GM21360 (cell line): Measurements from ENCODE around the gene GPBAR1.

Experiments
- ATAC-seq: cut with Tn5 transposase; IDR thresholded peaks from one replicate; pipeline ENCODE4 v1.9.1; 2021; ENCODE audit warnings: mild to moderate bottlenecking, moderate library complexity; ENCODE audit not compliant: unreplicated experiment

Gene GPBAR1, protein sequence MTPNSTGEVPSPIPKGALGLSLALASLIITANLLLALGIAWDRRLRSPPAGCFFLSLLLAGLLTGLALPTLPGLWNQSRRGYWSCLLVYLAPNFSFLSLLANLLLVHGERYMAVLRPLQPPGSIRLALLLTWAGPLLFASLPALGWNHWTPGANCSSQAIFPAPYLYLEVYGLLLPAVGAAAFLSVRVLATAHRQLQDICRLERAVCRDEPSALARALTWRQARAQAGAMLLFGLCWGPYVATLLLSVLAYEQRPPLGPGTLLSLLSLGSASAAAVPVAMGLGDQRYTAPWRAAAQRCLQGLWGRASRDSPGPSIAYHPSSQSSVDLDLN

DNA sequence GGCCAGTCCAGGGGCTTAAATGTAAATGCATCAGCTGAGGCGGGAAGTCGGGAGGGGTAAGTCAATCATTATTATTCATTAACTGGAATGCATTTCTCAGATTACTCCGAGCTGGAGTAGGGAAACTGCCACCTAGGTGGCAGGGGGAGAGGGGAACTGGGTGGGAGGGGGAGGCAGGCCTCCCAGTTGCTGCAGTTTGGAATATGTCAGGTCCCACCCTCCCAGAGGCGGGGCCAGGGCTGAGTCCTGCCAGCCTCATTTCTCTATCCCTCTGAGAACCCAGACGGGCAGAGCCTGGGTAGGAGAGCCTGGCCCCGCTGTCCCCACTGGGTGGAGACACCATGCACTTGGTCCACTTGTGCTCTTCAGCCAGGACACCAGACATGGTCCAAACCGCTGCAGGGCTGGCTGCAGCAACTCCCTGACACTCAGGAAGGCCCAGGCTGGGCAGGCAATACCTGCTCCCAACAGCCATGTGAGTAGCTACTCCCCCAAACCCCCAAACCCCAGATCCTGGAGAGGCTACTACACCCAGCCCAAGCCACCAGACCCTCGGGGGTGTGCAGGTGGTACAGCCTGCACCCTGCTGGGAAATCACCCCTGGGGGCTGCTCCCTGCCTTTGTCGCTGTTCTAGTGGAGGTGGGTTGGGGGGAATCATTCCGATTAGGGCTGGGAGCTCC, at the start of gene GPBAR1:
Gene GPBAR1 (plus strand): TSS at position 274 of the 681 bp plus-strand sequence. CDS start 1,710 bp downstream, outside the sequence.
- no peak for ATAC-seq

GRCh38 chr2:218214116-218214515, 46.7 kb upstream of the GPBAR1 start:
- no peak for ATAC-seq

- no peak for ATAC-seq
Measured at GRCh38 chr2:218216336-218216673, 44.5 kb upstream of the GPBAR1 start.

DNA sequence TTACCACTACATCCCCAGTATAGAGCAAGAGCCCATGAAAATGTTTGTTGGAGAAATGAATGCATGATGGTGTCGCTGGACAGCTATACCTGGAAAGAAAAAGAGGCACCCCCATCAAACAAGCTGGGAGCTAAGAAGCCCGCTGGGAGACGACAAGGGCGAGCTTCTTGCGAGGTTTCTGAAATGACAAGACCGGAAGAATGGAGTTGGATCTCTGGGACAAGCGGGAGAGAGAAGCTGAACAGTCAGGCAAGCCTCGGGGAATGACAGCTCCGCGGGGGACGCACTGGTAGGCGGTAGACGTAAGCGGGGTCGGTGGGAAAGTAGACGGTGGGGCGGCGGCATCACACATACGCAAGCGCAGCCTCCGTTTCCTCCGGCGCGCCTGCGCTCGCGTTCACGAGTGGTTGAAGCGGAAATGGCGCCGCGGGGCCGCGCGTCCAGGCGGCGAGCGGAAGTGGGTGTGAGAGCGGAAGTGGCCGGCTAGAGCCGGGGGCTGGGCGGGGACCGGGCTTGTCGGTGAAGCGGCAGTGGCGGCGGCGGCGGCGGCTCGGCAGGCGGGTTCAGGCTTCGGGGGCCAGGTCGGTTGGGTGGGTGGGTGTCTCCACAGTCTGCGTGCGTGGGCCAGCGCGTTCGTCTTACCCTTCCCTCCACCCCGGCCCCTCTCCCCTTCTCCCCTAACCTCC, 44.0 kb upstream of the GPBAR1 start, which contains the start of gene ARPC2:
Gene ARPC2 (plus strand): TSS at position 516 of the 686 bp plus-strand sequence. CDS start 282 bp downstream, outside the sequence.
- ATAC-seq: peak; percentile 54

DNA sequence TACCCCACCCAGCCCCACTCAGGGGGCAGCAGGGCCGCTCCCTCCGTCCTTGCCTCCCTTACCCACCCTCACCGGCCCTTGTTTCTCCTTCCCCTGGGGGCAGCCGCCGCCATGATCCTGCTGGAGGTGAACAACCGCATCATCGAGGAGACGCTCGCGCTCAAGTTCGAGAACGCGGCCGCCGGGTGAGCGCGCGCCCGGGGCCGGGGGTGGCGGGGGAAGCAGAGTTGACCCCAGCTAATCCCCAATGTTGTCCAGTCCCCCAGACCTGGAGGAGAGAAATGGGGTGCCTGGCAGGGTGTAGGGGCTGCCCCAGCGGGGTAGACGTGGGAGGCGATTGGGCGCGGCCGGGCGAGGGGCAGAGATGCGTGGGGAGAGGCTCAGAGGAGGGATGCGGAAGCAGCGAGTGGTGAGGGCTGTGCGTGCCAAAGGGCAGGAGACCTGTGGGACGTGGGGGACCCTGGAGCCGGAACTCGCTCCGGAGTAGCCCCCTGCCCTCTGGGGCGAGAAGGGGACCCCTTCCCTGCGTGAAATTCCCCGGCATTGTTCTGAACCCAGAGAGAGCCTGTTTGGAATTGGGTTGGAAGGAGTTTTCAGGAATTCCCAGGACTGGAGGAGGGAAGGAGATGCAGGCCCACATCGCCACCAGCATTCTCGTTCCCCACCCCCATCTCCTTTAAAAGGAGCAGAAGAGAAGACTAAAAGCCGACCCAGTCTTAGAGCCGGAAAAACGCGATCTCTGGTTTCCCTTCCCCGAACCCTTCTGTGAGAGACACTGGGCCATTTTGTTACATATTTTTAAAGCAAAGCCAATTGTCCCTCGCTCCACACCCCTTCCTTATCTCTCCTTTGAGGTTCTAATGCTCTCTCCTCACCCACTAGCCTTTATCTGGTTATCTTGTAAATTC, 43.2 kb upstream of the GPBAR1 start:
- peak; percentile 46 for ATAC-seq

GRCh38 chr2:218218268-218219185, 42.3 kb upstream of the GPBAR1 start:
- peak; percentile 28 for ATAC-seq

DNA sequence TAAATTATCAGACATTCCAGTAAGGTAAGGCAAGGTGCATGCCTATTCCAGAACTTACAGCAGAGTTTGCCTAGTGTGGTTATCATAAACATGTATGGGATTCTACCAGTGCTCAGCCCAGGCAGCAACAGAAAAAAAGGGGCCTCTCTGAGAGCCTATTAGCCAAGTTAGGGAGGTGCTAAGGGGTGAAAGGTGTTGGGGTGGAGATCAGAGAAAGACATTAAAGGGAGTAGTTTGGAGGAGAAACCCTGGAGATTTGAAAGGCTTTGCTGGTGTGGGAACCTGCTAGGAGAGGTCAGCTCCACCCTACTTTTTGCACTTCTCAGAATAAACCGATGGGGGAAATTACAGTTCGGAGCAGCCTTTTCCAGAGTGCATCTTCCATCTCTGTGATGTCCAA, 40.9 kb upstream of the GPBAR1 start:
- ATAC-seq: no peak

DNA sequence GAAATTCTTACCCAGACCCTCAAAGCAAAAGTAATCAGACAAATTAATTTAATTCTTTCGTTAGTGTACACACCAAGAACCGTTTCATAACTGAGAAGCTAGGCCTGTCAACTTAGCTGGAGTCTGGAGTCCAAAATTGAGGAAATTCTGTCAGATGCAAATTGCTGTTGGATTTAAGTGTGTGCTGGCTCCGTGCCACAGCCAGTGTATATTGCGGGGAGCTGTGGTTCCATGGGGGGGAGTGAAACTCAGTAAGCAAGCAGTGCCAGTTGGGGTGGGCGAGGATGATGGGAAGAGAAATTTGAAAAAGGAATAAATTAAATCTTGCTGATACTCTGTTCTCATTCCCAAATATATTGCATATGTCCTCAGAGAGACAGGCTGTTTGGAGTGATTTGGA, 39.8 kb upstream of the GPBAR1 start:
- no peak for ATAC-seq

DNA sequence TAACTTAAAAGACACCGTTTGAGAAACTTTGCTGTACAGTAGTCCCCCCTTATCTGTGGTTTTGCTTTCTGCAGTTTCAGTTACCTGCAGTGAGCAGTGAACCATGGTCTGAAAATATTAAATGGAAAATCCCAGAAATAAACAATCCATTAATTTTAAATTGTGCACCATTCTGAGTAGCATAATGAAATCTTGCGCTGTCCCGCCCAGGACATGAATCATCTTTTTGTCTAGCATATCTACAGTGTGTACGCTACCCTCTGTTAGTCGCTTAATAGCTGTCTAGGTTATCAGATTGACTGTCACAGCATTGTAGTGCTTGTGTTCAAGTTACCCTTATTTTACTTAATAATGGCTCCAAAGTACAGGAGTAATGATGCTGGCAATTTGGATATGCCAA, 37.8 kb upstream of the GPBAR1 start:
- ATAC-seq: no peak

DNA sequence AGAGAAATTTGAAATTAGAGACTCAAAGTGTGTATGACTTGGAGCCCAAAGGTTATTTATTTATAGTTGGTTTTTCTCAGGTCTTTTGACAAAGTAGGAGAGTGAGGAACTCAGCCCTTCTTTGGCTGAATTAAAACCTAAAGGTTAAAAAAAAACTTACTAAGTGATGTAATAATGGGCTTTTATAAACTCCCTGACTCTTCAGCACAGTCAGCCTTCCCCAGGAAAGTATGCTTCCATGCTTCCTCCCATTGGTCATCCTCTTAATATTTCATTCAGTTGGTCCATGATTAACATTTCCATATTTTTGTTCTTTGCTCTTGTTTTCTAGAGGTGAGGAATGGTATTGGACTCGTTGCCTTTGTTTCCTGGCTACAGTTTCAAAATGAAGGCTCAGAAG, 36.6 kb upstream of the GPBAR1 start:
- no peak for ATAC-seq

DNA sequence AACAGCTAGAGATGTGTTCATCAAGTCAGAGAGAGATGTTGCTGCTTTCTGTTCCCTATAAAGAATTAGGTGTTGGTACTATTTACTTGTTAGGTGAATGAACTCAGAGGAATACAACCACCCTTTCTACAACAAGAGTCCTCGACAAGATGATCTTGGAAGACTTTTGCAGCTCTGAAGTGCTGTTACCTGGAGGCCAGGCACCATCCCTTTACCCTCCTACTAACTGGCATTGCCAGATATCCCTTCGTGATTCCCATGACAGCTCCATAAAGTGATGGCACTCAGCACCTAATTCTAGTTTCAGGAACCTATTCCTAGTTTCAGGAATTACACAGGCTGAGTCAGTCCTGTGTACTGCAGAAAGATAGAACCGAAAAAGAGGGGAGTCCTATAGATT, 33.9 kb upstream of the GPBAR1 start:
- no peak for ATAC-seq

- ATAC-seq: no peak
Measured at GRCh38 chr2:218228366-218229090, 32.3 kb upstream of the GPBAR1 start.

DNA sequence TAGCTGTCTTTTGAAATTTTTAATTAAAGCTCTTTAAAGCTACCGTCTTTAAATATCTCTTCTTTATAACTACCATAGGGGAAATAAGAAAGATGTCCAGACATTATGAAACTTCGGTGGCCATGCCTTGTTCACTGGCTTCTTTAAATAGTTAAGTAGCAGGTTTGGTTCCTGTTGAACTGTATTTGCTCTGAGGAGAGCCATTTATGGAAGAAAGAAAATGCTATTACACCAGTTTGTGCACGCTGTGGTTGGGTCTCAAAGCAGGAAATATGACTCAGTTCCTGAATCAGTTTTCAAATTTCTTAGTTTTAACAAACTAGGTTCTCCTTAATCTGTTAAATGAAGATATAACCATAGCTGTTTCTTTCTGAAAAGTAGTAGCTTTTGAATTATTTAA, 31.6 kb upstream of the GPBAR1 start:
- ATAC-seq: peak; percentile 89

DNA sequence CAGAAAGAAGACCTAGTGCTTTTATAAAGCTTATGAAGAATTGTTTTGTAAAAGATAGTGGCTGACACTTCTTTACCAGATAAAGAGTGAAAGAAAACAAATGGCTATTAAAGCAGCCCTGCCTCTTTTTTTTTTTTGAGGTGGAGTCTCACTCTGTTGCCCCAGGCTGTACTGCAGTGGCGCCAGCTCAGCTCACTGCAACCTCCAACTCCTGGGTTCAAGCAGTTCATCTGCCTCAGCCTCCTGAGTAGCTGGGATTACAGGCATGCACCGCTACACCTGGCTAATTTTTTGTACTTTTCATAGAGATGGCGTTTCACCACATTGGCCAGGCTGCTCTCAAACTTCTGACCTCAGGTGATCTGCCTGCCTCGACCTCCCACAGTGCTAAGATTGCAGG, 31.0 kb upstream of the GPBAR1 start:
- ATAC-seq: no peak

DNA sequence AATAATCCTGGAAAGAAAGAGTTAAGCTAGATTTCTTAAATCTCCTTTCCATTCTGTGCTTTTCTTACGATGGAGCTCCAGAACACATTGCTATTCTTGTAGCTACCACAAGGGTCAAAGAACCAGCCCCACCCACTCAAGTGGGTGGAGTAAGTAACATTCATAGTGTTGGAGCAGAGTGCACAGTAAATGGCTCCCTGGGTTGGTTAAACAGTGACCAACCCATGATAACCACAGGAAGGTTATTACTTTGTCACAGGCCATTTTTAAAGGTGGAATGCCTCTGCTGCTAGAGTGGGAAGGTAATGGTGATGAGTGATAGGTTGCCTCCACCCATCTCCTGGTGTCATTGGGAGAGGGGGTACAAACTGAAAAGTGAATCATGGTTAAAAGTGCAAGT, 29.9 kb upstream of the GPBAR1 start:
- no peak for ATAC-seq

- no peak for ATAC-seq
Measured at GRCh38 chr2:218233543-218233942, 27.3 kb upstream of the GPBAR1 start.

- no peak for ATAC-seq
Measured at GRCh38 chr2:218234521-218234920, 26.3 kb upstream of the GPBAR1 start.

GRCh38 chr2:218235017-218235416, 25.8 kb upstream of the GPBAR1 start:
- ATAC-seq: no peak

DNA sequence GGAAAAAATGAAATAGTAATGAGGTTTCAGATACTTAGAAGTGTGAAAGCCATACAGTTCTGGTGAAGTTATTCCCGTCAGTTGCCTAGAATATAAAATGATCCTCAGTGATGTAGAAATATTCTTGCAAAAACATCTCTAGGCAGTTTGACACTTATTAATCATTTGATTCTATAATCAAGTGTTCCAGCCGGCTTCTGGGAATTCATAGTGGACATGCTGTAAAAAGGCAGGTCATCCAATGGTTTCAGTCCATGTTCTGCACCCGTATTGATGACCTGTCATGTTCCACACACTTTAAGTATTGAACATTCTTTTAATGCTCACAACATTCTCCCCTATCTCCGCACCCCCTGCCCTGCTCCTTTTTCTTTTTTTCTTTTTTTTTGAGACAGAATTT, 24.0 kb upstream of the GPBAR1 start:
- ATAC-seq: no peak
